NCI-H1436 (cell line): ENCODE data around the gene SERPINA10.

Experiments
- DNase-seq: peaks from one replicate; lab custom pipeline; 2025; lab: John Stamatoyannopoulos, UW

Gene SERPINA10, protein sequence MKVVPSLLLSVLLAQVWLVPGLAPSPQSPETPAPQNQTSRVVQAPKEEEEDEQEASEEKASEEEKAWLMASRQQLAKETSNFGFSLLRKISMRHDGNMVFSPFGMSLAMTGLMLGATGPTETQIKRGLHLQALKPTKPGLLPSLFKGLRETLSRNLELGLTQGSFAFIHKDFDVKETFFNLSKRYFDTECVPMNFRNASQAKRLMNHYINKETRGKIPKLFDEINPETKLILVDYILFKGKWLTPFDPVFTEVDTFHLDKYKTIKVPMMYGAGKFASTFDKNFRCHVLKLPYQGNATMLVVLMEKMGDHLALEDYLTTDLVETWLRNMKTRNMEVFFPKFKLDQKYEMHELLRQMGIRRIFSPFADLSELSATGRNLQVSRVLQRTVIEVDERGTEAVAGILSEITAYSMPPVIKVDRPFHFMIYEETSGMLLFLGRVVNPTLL

DNA sequence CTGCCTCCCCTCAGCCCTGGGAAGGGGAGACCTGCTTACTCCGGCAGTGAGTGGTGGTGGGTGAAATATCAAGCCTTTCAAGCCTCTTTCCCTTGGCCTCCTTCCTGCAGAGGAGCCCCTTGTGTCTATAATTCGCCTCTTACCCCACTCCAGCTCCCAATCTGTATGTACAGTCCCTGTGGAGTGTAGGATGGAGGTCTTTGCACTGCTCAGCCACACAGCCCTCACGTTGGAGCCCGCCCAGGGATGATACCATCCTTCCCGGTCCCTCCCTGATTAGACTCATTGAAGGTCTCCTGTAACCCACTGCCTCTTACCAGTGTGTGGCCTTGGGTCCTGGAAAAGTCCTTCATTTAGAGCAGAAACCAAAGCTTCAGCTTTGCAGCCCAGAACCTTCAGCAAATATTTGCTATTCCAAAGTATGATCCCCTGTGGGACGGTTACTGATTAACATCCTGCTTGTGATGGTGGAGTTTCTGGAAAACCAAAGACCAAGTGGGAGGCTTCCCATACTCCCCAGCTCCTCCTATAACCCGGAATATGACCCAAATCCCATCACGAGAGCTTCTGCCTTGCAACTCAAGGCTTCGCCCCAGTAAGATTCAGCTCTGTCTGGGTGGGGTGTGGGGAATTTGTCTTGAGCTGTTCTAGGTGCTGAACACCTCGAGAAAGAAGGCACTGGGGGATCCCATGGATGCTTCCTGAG, at the start of gene SERPINA10:
TSS of gene SERPINA10 (minus strand) at position 397 of the 706 bp plus-strand sequence. CDS start 2,675 bp downstream, outside the sequence.
- no peak for DNase-seq

DNA sequence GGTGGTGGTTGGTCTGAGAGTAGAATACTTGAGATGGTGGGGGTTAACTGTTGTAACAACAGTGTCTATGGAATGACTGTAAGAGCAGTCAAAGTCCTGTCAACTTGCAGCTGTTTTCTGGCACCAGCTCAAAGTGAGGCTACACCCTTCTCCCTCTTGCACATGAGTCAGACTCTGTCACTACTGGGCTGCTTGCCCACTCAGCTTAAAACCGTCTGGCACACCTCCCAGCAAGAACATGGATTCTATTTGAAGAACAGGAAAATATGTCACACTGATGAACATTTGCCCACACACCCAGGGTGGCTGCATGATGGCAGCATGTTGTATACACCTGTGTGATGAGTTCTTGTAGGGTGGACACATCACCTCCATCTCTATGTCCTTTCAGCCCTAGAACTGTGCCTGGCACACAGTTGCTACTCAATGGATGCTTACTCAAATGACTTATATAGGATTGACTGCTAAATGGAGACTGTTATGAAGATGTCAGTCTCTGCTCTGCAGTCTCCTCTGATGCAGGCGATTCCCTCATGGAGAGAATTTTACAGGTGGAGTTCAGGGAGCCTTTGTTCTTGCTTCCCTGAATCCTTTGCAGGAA, 49.4 kb upstream of the SERPINA10 start:
- no peak for DNase-seq

DNA sequence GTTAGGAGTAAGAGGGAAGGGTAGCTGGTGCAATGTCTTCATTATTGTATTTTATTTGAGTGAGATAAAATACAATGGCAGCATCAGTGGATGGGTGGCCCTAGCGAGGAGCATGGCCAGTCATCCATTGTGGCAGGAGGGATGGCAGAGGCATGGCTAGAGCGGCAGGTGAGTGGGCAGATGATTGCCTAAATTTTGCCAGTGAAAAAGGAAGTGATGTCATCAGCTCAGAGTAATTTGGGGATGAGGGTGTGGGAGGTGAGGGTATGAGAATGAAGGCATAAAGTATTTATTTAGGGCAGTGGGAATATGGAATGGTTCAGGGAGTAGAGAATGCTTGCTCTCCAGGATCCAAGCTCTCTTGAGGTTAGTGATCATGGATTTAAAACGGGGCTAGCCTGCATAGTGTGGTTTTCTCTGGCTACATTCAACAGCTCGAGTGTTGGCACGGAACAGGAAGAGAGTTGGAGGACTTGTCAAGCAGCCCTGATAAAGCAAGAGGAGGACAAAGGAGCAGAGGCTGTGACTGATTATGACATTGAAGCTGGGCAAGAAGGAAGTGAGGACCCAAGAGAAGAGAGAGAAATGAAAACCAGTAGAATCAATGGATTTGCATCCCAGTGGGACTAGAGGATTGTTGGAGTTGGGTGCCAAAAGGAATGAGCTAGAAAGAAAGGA, 48.7 kb upstream of the SERPINA10 start:
- no peak for DNase-seq

DNA sequence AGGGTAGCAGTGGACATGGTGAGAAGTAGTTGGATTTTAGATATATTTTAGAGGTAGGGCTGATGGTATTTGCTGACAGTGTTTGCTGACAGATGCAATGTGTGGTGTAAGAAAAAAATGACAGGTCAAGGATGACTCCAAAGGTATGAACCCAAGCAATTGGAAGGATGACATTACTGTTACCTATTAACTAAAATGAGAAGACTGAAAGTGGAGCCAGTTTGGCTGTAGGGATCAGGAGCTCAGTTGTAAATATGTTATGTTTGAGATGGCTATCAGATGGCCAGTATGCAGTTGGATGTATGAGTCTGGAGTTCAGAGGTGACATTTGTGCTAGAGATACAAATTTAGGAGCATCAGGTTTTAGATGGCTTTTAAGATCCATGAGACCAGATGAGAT, 47.5 kb upstream of the SERPINA10 start:
- no peak for DNase-seq

DNA sequence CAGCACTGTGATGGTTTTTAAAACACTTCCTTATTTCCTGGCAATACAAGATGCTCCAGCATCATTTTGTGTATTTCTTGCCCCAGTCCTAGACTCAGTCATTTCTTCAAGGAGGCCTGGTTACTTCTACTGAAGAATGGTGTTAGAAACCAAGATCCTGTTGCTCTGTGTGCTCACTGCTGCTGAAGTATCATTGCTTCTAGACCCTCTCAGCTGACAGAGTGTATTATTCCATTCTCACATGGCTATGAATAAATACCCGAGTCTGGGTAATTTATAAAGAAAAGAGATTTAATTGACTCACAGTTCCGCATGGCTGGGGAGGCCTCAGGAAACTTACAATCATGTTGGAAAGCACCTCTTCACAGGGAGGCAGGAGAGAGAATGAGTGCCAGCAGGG, 45.0 kb upstream of the SERPINA10 start:
- DNase-seq, result no peak

DNA sequence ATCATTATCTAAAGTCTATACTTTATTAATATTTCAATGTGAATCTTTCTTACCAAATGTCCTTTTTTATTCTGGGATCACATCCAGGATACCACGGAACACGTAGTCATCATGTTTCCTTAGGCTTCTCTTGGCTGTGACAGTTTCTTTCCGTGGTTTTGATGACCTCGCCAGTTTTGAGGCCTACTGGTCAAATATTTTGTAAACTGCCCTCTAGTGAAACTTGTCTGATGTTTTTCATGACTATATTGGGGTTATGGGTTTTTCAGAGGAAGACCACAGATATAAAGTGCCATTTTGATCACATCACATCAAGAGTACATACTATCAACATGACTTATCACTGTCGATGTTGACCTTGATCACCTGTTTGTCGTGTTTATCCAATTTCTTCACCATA, 44.2 kb upstream of the SERPINA10 start:
- no peak for DNase-seq

DNA sequence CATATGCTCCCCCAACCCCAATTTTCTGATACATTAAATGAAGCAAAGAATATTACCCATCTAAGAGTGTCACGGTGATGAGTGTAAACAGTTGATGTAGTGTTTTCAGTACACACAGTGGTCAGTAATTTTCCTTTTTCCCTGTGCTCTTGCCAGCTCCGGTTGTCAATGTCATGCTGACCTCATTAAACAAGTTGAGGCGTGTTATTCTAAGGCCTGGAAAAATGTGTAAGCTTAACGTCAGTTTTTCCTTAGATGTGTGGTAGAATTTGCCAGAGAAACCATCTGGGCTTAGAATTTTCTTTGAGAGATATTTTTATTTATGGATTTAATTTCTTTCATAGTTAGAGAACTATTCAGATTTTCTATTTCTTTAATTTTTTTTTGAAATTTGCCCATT, 41.8 kb upstream of the SERPINA10 start:
- no peak for DNase-seq

DNA sequence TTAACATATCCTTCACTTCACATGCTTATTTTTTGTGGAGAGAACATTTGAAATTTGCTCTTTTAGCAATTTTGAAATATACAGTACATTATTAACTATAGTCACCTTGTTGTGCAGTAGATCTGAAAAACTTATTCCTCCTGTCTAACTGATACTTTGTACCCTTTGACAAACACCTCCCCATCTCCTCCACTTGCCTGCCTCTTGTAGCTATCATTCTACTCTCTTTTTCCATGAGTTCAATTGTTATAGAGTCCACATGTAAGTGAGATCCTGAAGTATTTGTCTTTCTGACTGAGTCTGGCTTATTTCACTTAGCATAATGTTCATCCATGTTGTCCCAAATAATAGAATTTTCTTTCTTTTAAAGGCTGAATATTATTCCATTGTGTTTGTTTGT, 39.5 kb upstream of the SERPINA10 start:
- DNase-seq, result no peak

DNA sequence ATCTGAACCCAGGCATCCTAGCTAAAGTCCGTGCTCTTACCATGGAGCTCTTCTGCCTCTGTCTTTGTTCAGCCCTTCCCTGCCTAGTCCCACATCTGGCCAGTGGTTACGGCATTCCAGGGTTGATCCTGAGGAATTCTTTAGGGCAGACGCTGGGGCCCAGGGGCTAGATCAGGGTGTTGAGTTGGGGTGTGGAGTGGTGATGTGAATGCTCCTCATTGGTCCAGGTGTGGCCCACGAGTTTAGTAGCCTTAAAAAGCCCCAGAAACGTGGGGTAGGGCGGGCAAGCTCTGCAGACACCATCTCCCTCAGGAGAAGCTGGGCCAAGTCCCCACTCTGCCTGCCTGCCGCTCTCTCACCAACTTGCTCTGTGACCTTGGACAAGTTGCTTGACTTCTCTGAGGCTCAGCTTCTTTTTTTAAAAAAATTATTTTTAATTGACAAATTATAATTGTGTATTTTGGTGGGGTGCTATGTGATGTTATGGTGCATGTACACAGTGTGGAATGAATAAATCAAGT, 39.1 kb upstream of the SERPINA10 start:
- DNase-seq, result no peak

DNA sequence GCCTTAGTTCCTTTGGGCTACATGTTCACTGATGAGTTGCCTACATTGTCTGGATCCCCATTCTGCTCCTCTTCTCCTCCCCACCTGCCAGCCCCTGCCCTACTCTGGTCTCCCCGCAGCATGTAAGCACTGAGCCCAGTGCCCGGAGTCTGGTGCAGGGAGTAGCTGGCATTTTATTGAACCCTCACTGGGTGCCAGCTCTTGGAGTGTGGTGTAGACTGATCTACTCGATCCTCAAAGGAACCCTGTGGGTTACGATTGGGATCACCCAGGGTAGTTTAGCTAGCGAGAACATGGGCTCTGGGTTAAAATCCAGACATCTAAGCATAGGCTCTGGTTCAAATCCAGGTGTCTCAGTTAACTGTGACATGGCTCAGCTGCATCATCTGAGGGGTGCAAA, 38.4 kb upstream of the SERPINA10 start:
- DNase-seq, result no peak

DNA sequence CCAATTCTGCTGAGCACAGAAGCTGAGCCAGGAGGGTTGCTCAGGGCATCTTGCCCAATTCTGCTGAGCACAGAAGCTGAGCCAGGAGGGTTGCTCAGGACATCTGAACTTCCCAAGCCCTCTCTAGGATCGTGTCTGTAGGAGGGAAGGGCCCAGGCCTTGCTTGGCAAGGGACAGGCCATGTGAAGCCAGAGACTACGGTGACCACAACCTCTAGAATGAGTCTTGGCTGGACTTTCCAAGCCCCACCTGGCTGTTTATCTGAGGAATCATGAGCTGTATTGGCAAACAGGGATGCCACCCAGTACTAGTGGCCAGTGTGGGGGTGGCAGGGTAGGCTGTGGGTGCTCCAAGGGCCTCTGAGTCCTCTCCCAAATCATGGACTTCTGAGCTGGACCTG, 37.8 kb upstream of the SERPINA10 start:
- no peak for DNase-seq

DNA sequence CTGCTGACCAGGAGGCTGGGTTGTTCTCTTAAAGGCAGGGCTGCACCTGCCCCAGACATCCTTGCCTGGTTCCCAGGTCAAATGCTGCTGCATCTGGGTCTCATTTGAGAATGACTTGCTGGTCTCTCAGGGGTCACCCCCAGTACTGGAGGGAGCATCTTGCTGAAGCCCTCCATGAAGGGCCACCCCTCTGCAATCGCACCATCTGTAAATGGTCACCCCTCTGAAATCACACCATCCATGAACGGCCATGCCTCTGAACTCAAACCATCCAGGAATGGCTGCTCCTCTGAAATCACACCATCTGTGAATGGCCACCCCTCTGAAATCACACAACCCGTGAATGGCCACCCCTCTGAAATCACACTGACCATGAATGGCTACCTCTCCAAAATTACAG, 37.4 kb upstream of the SERPINA10 start:
- no peak for DNase-seq

DNA sequence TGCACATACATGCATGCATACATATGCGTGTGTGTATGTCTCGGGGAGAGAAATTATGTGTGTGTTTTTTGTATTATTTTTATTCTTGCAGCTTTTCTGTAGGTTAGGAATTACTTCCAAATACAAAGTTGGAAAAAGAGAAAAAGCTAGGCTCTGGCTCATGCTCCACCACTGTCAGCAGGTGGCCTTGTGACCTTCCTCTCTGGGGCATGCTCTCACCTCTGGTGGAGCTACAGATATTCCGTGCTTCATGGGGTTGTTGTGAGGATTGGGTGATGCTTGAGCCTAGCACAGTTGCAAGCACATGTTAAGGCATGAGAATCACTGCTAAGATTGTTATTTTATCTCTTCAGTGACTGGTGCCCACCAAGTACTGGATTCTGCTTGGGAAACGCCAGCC, 36.8 kb upstream of the SERPINA10 start:
- no peak for DNase-seq

DNA sequence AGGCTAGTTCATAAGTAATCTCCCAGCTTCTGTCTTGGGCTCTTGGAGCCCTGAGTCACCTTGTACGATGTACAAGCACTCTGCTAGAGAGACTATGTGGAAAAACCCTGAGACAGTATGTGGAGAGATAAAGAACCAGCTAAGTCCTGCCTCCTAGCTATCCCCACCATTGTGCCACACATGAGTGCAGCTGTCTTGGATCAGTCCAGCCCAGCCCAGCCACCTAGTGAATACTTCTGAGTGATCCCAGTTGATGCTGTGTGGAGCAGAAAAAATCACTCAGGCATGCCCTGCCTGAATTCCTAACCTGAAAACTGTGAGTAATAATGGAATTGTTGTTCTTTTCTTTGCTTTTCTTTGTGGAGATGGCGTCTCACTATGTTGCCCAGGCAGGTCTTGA, 35.1 kb upstream of the SERPINA10 start:
- DNase-seq, result no peak

DNA sequence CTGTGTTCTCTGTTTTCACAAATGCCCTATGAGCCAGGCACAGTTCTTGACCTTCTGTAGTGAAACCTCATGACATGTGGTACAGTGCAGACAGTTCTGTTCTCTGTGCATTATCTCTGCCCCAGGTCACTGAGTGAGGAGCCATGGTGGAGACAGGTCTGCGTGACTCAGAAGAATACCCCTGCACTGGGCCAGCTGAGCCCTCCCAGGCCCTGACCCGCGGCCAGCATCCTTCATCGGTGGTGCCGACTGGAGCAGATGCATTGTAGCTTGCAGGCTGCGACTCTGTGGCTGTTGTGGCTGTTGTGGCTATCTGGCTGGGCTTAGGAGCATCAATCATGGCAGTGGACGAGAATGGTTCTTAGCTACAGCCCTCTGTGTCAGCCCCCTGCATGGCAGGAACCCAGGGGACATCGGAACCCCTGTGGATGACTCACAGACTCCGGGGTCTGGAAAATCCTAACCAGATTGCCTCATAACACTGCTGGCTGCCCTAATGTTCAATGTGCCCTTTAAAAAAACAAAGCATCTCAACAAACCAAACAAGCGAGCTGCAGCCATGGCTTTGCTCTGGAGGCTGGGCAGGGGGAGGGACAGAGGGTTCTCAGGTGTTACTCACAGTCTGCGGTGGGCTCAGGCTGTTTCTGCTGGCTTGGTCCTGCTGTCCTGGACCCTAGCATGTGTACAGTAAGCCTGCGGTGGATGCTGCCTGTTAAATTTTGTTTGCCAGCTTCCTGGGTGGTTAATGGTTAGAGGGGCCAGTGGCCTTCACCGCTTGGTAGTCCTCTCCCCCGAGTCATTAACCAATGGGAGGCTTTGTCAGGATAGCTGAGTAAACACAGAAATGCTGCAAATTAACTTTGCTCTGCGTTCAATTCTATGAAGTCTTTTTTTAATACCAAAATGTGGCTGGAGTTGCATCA, 29.8 kb upstream of the SERPINA10 start, which contains the start of gene SERPINA6:
TSS of gene SERPINA6 (minus strand) at position 689 of the 923 bp plus-strand sequence. CDS start 8,688 bp downstream, outside the sequence.
- no peak for DNase-seq

DNA sequence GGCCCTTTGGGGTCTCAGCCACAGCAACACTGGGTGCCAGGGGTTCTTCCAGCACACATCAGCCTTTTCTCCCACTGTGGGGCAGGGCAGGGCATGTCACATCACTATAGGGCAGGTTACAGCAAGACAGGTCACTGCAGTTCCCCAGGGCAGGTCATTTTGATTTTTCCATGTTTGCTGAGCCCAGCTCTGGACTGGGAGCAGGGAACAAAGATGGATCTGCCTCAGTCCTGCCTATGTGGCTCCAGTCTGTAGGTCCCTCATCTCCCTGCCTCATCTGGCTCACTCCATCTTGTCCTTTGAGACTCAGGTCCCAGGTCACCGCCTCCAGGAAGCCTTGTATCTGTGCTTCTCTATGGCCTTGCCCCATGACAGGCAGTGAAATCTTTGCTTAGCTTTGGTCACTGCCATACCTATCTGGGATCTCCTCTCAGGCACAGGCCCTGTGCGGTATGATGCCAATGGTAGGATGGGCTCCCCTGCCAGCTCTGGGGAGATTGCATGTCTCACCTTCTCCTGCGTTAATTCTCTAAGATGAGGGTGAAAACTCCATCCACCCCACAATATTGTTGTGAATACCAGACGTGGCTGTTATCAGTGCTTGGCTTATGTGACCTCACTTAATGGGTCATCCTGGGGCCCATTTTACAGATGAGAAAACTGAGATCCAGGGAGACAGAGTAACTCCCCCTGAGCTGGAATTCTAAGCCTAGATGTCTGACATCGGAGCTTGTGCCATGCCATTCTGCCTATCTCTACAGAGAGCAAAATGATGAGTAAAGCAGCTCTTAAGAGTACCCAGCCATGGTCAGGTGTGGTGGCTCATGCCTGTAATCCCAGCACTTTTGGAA, 28.6 kb upstream of the SERPINA10 start:
- no peak for DNase-seq

DNA sequence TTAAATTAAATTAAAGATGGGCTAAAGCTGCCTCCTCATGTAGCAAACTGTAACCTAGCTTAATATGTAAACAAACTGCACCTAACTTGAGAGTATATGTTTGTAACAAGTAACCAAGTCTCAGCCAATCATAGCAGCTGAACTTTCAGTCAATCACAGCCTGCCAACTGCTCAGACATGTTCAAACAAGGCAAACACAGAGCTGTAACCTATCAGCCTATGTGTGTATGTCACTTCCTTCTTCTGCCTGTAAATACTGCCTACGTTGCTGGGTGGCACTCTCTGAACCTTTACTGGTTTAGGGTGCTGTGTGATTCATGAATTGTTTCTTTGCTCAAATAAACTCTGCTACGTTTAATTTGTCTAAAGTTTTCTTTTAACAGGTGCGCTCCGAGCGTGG, 27.2 kb upstream of the SERPINA10 start:
- DNase-seq, result no peak

DNA sequence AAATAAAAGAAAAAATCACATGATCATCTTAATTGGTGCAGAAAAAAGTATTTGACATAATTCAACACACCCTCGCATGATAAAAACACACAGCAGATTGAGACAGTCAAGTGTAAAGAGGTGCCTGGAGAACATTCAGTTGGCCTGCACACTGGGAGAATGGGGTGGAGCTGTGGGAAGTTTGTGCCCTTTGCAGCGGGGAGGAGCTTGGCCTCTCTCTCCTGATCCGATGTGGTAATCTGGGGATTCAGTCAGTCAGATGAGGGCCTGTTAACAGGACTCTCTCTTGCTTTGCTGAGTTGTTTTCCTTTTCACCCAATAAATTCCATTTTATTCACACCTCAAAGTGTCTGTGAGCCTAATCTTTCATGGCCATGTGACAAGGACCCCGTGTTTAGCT, 24.2 kb upstream of the SERPINA10 start:
- no peak for DNase-seq

DNA sequence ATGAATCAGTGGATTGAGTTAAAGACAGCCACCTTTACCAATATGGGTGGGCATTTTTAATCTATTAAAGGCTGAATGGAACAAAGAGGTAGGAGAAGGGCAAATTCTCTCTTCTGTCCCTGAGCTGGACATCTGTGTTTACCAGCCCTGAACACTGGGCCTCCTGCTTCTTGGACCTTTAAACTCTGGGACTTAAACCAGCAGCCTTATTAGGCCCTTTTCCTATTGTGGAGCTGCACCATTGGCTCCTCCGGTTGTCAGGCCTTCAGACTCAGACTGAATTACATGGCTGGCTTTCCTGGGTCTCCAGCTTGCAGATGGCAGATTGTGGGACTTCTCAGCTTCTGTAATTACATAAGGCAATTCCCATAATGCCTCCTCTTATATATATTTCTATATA, 23.6 kb upstream of the SERPINA10 start:
- no peak for DNase-seq

DNA sequence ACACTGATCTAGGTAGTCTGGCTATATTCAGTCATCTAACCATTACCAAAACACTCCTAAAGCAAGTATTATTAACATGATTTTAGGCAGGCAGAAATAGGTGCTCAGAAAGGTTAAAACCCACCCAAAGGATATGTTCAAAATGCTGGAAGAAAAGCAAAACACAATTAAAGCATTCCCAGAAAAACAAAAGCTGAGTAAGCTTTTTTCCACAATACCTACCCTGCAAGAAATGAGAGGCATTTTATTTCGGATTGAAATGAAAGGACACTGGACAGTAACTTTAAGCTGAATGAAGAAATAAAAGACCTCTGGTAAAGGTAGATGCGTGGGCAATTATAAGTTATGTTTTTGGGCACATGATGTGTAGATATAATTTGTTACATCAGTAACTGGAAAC, 21.8 kb upstream of the SERPINA10 start:
- DNase-seq, result no peak
